Astrocyte of the cerebellum (primary cell): ENCODE data around the gene ATP9A.
A peak's percentile ranks its signal among the peaks of the same experiment; 100 is the strongest.

Experiments
- DNase-seq: peaks from one replicate; pipeline ENCODE4 v3.0.0-alpha.2; 2011; ENCODE audit warnings: low read depth
- H3K4me3 ChIP-seq: 2 replicates; pipeline ENCODE4 v1.5.1; 2011; ENCODE audit warnings: mild to moderate bottlenecking, low read depth, low read length, moderate library complexity
- in situ Hi-C: cut with HindIII; loops from 2 replicates; pipeline ENCODE4 v1.10.0; 2017; ENCODE audit warnings: low sequenced_read_pairs
- TF ChIP-seq, protein P1 (sequence below): IDR thresholded peaks from 2 replicates; pipeline ENCODE4 v1.5.1; 2012; ENCODE audit warnings: low read length, low read depth, moderate library complexity, mild to moderate bottlenecking; ENCODE audit errors: missing control alignments

Gene ATP9A

DNA sequence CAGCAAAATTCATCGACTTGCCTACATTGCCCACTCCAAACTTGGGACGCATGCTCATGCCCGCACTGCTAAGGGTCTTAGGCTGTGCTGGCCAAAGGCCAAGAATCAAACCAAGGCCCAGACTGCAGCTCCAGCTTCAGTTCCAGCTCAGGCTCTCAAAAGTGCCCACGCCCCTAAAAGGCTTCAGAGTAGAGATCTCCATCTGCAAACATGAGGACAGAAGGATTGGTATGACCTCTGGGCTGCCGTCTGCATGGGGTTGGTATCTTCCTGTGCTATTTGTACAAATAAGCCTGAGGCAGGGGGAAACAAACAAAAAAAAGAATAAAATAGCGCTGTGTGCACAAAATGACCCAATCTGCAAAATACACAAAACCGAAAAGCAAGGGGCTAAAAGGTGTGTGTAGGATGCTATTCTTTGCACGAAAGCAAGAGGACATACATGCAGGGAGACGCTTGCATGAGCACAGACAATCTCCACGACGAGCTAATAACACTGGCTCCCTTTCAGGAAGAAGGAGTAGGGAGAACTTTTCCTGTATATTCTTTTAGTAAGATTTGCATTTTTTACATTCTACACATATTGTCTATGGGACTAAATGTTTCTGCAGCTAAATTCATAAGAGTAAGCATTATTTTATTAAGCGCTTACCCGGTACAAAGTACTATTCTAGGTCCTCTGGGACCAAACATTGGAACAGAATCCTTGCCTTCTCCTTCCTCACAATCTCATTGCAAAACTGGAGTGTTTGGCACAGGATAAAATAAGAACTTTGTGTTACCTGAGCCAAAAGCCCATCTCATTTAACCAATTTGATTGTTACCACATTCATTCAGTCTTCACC is 33.1 kb downstream of the ATP9A start:
- TF ChIP-seq, protein P1, sequence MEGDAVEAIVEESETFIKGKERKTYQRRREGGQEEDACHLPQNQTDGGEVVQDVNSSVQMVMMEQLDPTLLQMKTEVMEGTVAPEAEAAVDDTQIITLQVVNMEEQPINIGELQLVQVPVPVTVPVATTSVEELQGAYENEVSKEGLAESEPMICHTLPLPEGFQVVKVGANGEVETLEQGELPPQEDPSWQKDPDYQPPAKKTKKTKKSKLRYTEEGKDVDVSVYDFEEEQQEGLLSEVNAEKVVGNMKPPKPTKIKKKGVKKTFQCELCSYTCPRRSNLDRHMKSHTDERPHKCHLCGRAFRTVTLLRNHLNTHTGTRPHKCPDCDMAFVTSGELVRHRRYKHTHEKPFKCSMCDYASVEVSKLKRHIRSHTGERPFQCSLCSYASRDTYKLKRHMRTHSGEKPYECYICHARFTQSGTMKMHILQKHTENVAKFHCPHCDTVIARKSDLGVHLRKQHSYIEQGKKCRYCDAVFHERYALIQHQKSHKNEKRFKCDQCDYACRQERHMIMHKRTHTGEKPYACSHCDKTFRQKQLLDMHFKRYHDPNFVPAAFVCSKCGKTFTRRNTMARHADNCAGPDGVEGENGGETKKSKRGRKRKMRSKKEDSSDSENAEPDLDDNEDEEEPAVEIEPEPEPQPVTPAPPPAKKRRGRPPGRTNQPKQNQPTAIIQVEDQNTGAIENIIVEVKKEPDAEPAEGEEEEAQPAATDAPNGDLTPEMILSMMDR: no peak

DNA sequence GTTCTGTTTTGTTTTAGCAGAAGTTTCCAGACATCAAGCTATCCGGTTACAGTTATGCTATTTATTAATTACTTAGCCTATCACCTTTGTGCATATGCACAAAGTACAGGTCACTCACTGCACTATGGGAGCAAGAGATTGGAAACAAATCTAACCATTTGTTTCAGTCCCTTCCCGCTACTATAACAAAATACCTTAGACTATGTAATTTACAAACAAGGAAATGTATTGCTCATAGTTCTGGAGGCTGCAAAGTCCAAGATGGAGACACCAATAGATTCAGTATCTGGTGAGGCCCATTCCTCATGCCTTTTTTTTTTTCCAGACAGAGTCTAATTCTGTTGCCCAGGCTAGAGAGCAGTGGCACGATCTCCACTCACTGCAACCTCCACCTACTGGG is 35.1 kb downstream of the ATP9A start:
- in situ Hi-C loops: no loop called here
- H3K4me3 ChIP-seq: no peak overlapping the region
- DNase-seq: no peak
- TF ChIP-seq, protein P1: no peak

More for the DNA sequence above, 33.1 kb downstream of the ATP9A start:
- H3K4me3 ChIP-seq: no peak overlapping the region
- DNase-seq: no peak
- in situ Hi-C loops: no loop called here

DNA sequence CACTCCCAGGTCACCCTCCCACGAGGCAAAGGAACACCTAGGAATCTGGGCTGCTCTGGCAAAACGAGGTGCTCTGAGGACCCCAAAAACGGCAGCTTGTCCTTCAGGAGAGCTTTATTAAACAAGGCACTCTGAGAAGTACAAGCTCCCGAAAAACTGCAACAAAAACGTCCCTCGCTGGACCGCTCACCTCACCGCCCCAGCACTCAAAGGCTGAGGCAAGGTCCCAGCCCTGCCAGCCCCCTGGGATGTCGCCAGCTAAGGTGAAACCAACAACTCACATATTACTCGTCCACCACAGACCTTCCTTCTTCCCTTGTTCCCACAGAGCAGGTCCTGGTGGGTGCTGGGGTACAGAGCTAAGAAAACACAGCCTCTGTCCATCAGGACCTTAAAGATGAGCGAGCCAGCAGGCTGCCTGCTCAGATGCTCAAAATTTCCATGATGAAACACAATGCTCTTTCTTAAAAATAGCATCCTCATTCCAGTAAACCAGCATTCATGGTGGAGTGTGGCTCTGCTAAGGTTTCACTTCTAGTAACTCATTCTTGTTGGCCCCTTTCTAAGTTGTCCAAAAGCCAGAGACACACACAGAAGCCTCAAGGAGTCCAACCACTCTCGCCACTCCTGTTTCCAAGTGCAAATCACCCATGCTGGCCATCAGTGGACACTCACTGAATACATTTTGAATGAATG is 35.9 kb downstream of the ATP9A start:
- in situ Hi-C loops: no loop called here
- peak; percentile 38 for DNase-seq
- TF ChIP-seq, protein P1: no peak
- no peak overlapping the region for H3K4me3 ChIP-seq

DNA sequence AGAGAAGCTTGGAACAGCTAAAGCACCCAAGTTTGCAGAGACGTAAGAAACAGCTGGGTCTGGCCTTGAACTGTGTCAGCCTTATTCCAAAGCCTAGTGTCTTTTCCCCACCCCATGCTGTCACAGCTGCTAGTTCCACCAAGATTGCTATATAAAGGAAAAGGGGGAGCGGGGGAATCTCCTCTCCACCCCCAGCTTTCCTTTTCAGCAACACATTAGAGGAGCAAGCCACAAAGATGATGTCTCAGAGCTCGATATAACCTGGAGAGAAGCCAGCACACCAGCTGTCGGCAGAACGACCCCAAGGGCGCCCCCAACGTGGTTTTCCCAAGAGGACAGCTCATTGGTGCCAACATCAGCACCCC is 36.5 kb downstream of the ATP9A start:
- no peak for DNase-seq
- in situ Hi-C loops: no loop called here
- no peak overlapping the region for H3K4me3 ChIP-seq
- TF ChIP-seq, protein P1: no peak

DNA sequence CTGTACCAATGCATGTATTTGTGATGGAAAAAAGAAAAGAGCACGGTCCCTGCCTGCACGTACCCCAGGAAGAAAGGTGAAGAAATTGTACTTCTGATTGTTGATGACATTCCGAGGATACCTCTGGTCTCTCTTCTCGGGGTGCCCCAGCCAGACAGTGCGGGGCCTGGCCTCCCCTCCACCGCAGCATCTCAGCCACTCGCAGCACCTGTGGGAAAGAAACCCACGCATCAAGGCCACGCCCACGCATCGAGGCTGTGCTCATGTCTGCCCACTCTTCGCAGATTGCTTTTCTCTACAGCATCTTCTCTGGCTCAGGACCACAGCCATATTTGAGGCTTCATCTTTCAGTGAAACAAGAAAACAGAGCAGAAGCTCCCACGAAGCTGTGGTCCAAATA is 38.4 kb downstream of the ATP9A start:
- DNase-seq: no peak
- TF ChIP-seq, protein P1: no peak
- H3K4me3 ChIP-seq: no peak overlapping the region
- in situ Hi-C loops: no loop called here

DNA sequence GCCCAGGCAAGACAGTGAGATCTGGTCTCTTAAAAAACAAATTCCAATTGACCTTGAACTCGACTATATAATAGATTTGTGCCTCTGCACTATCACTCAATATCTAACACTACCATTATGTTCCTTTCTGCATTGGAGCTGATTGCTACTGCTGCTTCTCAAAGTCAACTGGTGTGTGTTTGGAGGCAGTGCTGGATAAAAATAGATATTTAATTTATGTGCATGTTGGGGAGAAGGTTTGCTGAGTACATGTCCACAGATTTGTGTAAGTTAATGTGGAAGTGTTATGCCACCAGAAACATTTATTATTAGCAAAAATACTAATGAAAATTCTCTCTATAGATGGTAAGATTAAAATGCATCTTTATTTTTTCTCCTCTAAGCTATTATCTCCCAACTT is 39.5 kb downstream of the ATP9A start:
- TF ChIP-seq, protein P1: no peak
- in situ Hi-C loops: no loop called here
- H3K4me3 ChIP-seq: no peak overlapping the region
- DNase-seq: no peak
